HepG2 (cell line): ENCODE data around the gene ANGPTL7. TPM values are rescaled to one million over a fixed set of nuclear protein-coding genes. Genes with fewer than 3 reads are reported as not detected.

Experiments
- ATAC-seq: fragments of 200-7000 bp; cut with Tn5 transposase; 3 replicates; pipeline ENCODE4 v1.9.1; 2020; ENCODE audit warnings: mild to moderate bottlenecking, moderate library complexity
- BruUV-seq: library from RNA; stranded (reverse); fragments of 400-500 nt; replicated peaks from 2 replicates; lab custom pipeline; 2021; lab: Mats Ljungman, UMichigan
- CTCF ChIA-PET: fragments of 300-600 bp; formaldehyde crosslinking; extraction: SDS; loops from one replicate; lab custom pipeline; 2021; ENCODE audit warnings: low total read pairs, inconsistent platforms, low intra/inter-chr PET ratio; lab: Yijun Ruan, JAX
- POLR2A ChIA-PET: fragments of 350-600 bp; sonication (Branson Sonifier 250); formaldehyde crosslinking; loops from one replicate; lab custom pipeline; 2020; ENCODE audit warnings: antibody characterized with exemption, inconsistent platforms; lab: Yijun Ruan, JAX
- DNase-seq: peaks from one replicate; pipeline ENCODE4 v3.0.0-alpha.2; 2015; ENCODE audit warnings: low spot score
- FAIRE-seq: peaks from 3 replicates; lab custom pipeline; 2011; peaks lifted over from hg19 to GRCh38; lab: Jason Lieb, UNC
- H2AFZ ChIP-seq: one replicate; pipeline ENCODE4 v1.6.1; 2011; ENCODE audit warnings: low read length, inconsistent platforms
- H3K27ac ChIP-seq: fragments of 300-600 bp; 3 replicates; pipeline ENCODE4 v1.8.0; 2011; ENCODE audit warnings: mixed run types, mild to moderate bottlenecking, mixed read lengths, low read length, inconsistent platforms; ENCODE audit not compliant: insufficient read depth; ENCODE audit errors: extremely low read length
- H3K27me3 ChIP-seq, 2 experiments: fragments of 200-600 bp in 1 of 2; 2 replicates in 1 of 2; 3 replicates in 1 of 2; pipeline versions ENCODE4 v1.6.0 to v1.8.0; 2011; ENCODE audit warnings: low read length in 2 of 2, mild to moderate bottlenecking in 2 of 2, moderate library complexity in 2 of 2, inconsistent platforms in 1 of 2; ENCODE audit not compliant: insufficient read depth in 2 of 2, control insufficient read depth in 1 of 2
- H3K36me3 ChIP-seq, 2 experiments: fragments of 200-600 bp in 1 of 2; replicated peaks in 1 of 2; 2 replicates in 1 of 2; 3 replicates in 1 of 2; pipeline versions ENCODE4 v1.5.1 to v1.8.0; 2011; ENCODE audit warnings: low read length in 2 of 2, inconsistent platforms in 1 of 2; ENCODE audit not compliant: insufficient read depth in 2 of 2, control insufficient read depth in 1 of 2
- H3K4me1 ChIP-seq: 2 replicates; pipeline ENCODE4 v1.5.1; 2012; ENCODE audit warnings: low read length, inconsistent platforms; ENCODE audit not compliant: insufficient read depth
- H3K4me2 ChIP-seq: 2 replicates; pipeline ENCODE4 v1.6.0; 2011; ENCODE audit warnings: low read depth, low read length, inconsistent platforms
- H3K4me3 ChIP-seq, 3 experiments: fragments of 200-600 bp in 1 of 3; sonication (generic), shearing (Covaris generic) in 1 of 3; replicated peaks in 1 of 3; 2 replicates each; pipeline ENCODE4 v1.5.1; 2011 to 2016; ENCODE audit warnings: low read length in 3 of 3, inconsistent platforms in 2 of 3, low read depth in 2 of 3, mild to moderate bottlenecking in 2 of 3, control low read depth in 1 of 3, mixed read lengths in 1 of 3; ENCODE audit not compliant: insufficient read depth in 1 of 3
- H3K79me2 ChIP-seq: one replicate; pipeline ENCODE4 v1.6.1; 2011; ENCODE audit warnings: low read length, inconsistent platforms; ENCODE audit not compliant: insufficient read depth
- H3K9ac ChIP-seq: 2 replicates; pipeline ENCODE4 v1.6.0; 2011; ENCODE audit warnings: mild to moderate bottlenecking, low read depth, low read length, inconsistent platforms; ENCODE audit not compliant: insufficient read depth
- H3K9me3 ChIP-seq: 2 replicates; pipeline ENCODE4 v1.5.1; 2012; ENCODE audit warnings: mild to moderate bottlenecking, low read length
- H4K20me1 ChIP-seq: 2 replicates; pipeline ENCODE4 v1.6.0; 2011; ENCODE audit warnings: inconsistent platforms, mild to moderate bottlenecking, low read length, moderate library complexity; ENCODE audit not compliant: insufficient read depth
- HDAC2 ChIP-seq: sonication (generic); formaldehyde crosslinking; IDR thresholded peaks from 2 replicates; pipeline ENCODE4 v1.4.0; 2020; ENCODE audit warnings: missing genetic modification reagents
- HNRNPK ChIP-seq: fragments of 200-400 bp; formaldehyde crosslinking; IDR thresholded peaks from 2 replicates; pipeline ENCODE4 v1.6.1; 2018; ENCODE audit warnings: low read length, low read depth, moderate library complexity, mild to moderate bottlenecking; ENCODE audit not compliant: poor library complexity, severe bottlenecking
- HOXA5 ChIP-seq: sonication (generic); formaldehyde crosslinking; IDR thresholded peaks from 2 replicates; pipeline ENCODE4 v1.4.0; 2020; ENCODE audit warnings: missing genetic modification reagents
- ISX ChIP-seq: sonication (generic); formaldehyde crosslinking; conservative IDR thresholded peaks from 2 replicates; pipeline ENCODE4 v1.5.0; 2020; ENCODE audit warnings: missing genetic modification reagents
- MED8 ChIP-seq: sonication (generic); formaldehyde crosslinking; IDR thresholded peaks from 2 replicates; pipeline ENCODE4 v1.8.1; 2023; ENCODE audit warnings: mild to moderate bottlenecking, missing genetic modification reagents; ENCODE audit not compliant: insufficient replicate concordance
- SALL2 ChIP-seq: sonication (generic); formaldehyde crosslinking; IDR thresholded peaks from 2 replicates; pipeline ENCODE4 v1.8.1; 2023; ENCODE audit warnings: mild to moderate bottlenecking, missing genetic modification reagents, inconsistent platforms
- ZBTB26 ChIP-seq: IDR thresholded peaks from 2 replicates; pipeline ENCODE4 v1.6.1; 2016; ENCODE audit warnings: missing compliant biosample characterization, missing genetic modification reagents, borderline replicate concordance
- ZBTB7B ChIP-seq: sonication (generic); formaldehyde crosslinking; IDR thresholded peaks from 2 replicates; pipeline ENCODE4 v1.4.0; 2020; ENCODE audit warnings: missing genetic modification reagents
- ZMAT5 ChIP-seq: sonication (generic); formaldehyde crosslinking; IDR thresholded peaks from 2 replicates; pipeline ENCODE4 v1.5.0; 2020; ENCODE audit warnings: mild to moderate bottlenecking, low read depth, missing genetic modification reagents, borderline replicate concordance
- ZNF30 ChIP-seq: sonication (generic); formaldehyde crosslinking; IDR thresholded peaks from 2 replicates; pipeline ENCODE4 v1.5.0; 2020; ENCODE audit warnings: mild to moderate bottlenecking, missing genetic modification reagents
- ZNF333 ChIP-seq: sonication (generic); formaldehyde crosslinking; IDR thresholded peaks from 2 replicates; pipeline ENCODE4 v1.4.0; 2020; ENCODE audit warnings: mild to moderate bottlenecking, missing genetic modification reagents, borderline replicate concordance
- ZNF740 ChIP-seq: sonication (generic); formaldehyde crosslinking; IDR thresholded peaks from 2 replicates; pipeline ENCODE4 v1.4.0; 2020; ENCODE audit warnings: missing genetic modification reagents
- ZNF770 ChIP-seq: sonication (generic); formaldehyde crosslinking; IDR thresholded peaks from 2 replicates; pipeline ENCODE4 v1.5.0; 2020; ENCODE audit warnings: mild to moderate bottlenecking, missing genetic modification reagents
- ZNF891 ChIP-seq: sonication (generic); formaldehyde crosslinking; IDR thresholded peaks from 2 replicates; pipeline ENCODE4 v1.5.0; 2020; ENCODE audit warnings: mild to moderate bottlenecking, missing genetic modification reagents
- WGBS: methylation state at CpG from one replicate; pipeline ENCODE4 v1.1.6; 2017; ENCODE audit warnings: low lambda C conversion rate; 5-methylcytosine and 5-hydroxymethylcytosine counted together
- in situ Hi-C: cut with HindIII; loops from 2 replicates; pipeline ENCODE4 v1.10.0; 2017; ENCODE audit warnings: low pct_unique_long_range_greater_than_20kb; ENCODE audit not compliant: extremely low pct_ligation_motif_present
- intact Hi-C: fragments of 100-400 bp; cut with micrococcal nuclease; formaldehyde crosslinking; loops from one replicate; pipeline ENCODE4 v1.10.0; 2022; ENCODE audit not compliant: unreplicated experiment
- polyA plus RNA-seq, 8 experiments: library from polyadenylated mRNA; depleted of rRNA in 3 of 8; stranded (reverse) in 7 of 8; unstranded in 1 of 8; fragments of >200 nt; fragmentation: Illumina TruSeq in 4 of 8; extraction: Trizol in 4 of 8; gene quantifications; 2 replicates each; pipeline versions ENCODE4 v1.2.1 to v1.2.3, GENCODE V29; 2011 to 2016; ENCODE audit warnings: low read depth in 4 of 8, missing spikeins in 1 of 8, mixed read lengths in 1 of 8; ENCODE audit not compliant: insufficient read depth in 1 of 8
- total RNA-seq, 5 experiments: library from RNA; depleted of rRNA; stranded (reverse); fragments of >200 nt; fragmentation: Illumina TruSeq; extraction: Trizol; gene quantifications; 2 replicates each; pipeline ENCODE4 v1.2.3, GENCODE V29; 2016; ENCODE audit warnings: low read depth in 1 of 5
- TF ChIP-seq, protein P1 (sequence below): sonication (generic); formaldehyde crosslinking; IDR thresholded peaks from 2 replicates; pipeline ENCODE4 v1.4.0; 2020; ENCODE audit warnings: missing genetic modification reagents
- TF ChIP-seq, protein P2 (sequence below): sonication (generic); formaldehyde crosslinking; conservative IDR thresholded peaks from 2 replicates; pipeline ENCODE4 v1.8.0; 2022; ENCODE audit warnings: mild to moderate bottlenecking, moderate library complexity, missing genetic modification reagents

Gene ANGPTL7
- total and polyA plus RNA-seq, 2 of the 13 experiments (the other 11 are each of a cell fraction or from before 2014, with no cell fraction given), result not detected

- CTCF ChIA-PET, result no interaction called here
Measured at GRCh38 chr1:11168731-11169130, 20.4 kb upstream of the ANGPTL7 start.

More at GRCh38 chr1:11168731-11169130, 20.4 kb upstream of the ANGPTL7 start:
- no peak overlapping the region for H3K27ac ChIP-seq
- POLR2A ChIA-PET, result interaction anchor here (0.9 kb wide), 1 partner anchor 69 kb away, joined by 3 read pairs; the partner anchor contains the start of gene EXOSC10
- in situ Hi-C loops, result no loop called here
- H3K36me3 ChIP-seq, result peaks cover 0 to 4% of the 10 kb centered on the region in 2 experiments; a peak in 1 of 5 replicates
- no peaks in the 10 kb centered on the region for H4K20me1 ChIP-seq
- 100% methylated on average over 1 of the region's 1 CpG for WGBS
- no peak for TF ChIP-seq ZNF740 (CRISPR knock-in tag)
- no peak for TF ChIP-seq ZMAT5 (CRISPR knock-in tag)
- no peak for TF ChIP-seq HOXA5
- TF ChIP-seq HDAC2, result no peak
- no peak for TF ChIP-seq ZNF333
- no peak for TF ChIP-seq ZNF770
- TF ChIP-seq ISX, result no peak
- TF ChIP-seq ZBTB7B (CRISPR knock-in tag), result no peak
- TF ChIP-seq ZNF891, result no peak
- TF ChIP-seq, protein P1, sequence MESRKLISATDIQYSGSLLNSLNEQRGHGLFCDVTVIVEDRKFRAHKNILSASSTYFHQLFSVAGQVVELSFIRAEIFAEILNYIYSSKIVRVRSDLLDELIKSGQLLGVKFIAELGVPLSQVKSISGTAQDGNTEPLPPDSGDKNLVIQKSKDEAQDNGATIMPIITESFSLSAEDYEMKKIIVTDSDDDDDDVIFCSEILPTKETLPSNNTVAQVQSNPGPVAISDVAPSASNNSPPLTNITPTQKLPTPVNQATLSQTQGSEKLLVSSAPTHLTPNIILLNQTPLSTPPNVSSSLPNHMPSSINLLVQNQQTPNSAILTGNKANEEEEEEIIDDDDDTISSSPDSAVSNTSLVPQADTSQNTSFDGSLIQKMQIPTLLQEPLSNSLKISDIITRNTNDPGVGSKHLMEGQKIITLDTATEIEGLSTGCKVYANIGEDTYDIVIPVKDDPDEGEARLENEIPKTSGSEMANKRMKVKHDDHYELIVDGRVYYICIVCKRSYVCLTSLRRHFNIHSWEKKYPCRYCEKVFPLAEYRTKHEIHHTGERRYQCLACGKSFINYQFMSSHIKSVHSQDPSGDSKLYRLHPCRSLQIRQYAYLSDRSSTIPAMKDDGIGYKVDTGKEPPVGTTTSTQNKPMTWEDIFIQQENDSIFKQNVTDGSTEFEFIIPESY (CRISPR knock-in tag), result no peak
- TF ChIP-seq ZNF30, result no peak
- TF ChIP-seq SALL2 (CRISPR knock-in tag), result no peak
- TF ChIP-seq ZBTB26 (CRISPR knock-in tag), result no peak
- no peak for TF ChIP-seq MED8
- TF ChIP-seq, protein P2, sequence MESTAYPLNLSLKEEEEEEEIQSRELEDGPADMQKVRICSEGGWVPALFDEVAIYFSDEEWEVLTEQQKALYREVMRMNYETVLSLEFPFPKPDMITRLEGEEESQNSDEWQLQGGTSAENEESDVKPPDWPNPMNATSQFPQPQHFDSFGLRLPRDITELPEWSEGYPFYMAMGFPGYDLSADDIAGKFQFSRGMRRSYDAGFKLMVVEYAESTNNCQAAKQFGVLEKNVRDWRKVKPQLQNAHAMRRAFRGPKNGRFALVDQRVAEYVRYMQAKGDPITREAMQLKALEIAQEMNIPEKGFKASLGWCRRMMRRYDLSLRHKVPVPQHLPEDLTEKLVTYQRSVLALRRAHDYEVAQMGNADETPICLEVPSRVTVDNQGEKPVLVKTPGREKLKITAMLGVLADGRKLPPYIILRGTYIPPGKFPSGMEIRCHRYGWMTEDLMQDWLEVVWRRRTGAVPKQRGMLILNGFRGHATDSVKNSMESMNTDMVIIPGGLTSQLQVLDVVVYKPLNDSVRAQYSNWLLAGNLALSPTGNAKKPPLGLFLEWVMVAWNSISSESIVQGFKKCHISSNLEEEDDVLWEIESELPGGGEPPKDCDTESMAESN, result no peak
- TF ChIP-seq HNRNPK, result no peak
- no peaks in the 10 kb centered on the region for H3K79me2 ChIP-seq
- no peak overlapping the region for H3K4me3 ChIP-seq
- ATAC-seq (no peak), DNase-seq (no peak), FAIRE-seq (no peak)
- no peaks in the 10 kb centered on the region for H3K27me3 ChIP-seq
- intact Hi-C loops, result loop anchor here (1.0 kb wide), 1 partner anchor 16 kb away; no protein-coding TSS in a partner anchor
- no peak overlapping the region for H3K9ac ChIP-seq
- H3K4me1 ChIP-seq, result no peaks in the 10 kb centered on the region
- no TSS peak for BruUV-seq
- H3K9me3 ChIP-seq, result no peaks in the 10 kb centered on the region
- H3K4me2 ChIP-seq, result no peak overlapping the region
- no peak overlapping the region for H2AFZ ChIP-seq
